Stomach (tissue), 9 donors: ENCODE data around the gene ZMYND8. TPM values are rescaled to one million over a fixed set of nuclear protein-coding genes. Genes with fewer than 3 reads are reported as not detected.

ENCODE experiments used
- DNase-seq, 2 donors: peaks; one replicate each; pipeline versions ENCODE4 v3.0.0 to v3.0.0-alpha.2; 2013 to 2019
- H3K27ac ChIP-seq, 5 donors: fragments of 200-600 bp in 4 of 5; sonication (generic) in 4 of 5; one replicate each; pipeline ENCODE4 v1.5.1; 2013 to 2019; ENCODE audit warnings: mild to moderate bottlenecking in 1 of 5, moderate library complexity in 1 of 5
- H3K27me3 ChIP-seq, 3 donors: fragments of 200-600 bp; sonication (generic); one replicate each; pipeline ENCODE4 v1.5.1; 2017 to 2019; ENCODE audit warnings: mixed run types in 1 of 3
- H3K36me3 ChIP-seq, 4 donors: fragments of 200-600 bp; sonication (generic); 1 replicate in 3 of 4; 2 replicates in 1 of 4; pipeline ENCODE4 v1.5.1; 2016 to 2019
- H3K4me1 ChIP-seq, 4 donors: fragments of 200-600 bp; sonication (generic); one replicate each; pipeline ENCODE4 v1.5.1; 2016 to 2019
- H3K4me3 ChIP-seq, 4 donors: fragments of 200-600 bp; sonication (generic) in 3 of 4; one replicate each; pipeline ENCODE4 v1.5.1; 2016 to 2019; ENCODE audit warnings: mild to moderate bottlenecking in 1 of 4
- H3K9me3 ChIP-seq, 4 donors: fragments of 200-600 bp; sonication (generic); one replicate each; pipeline ENCODE4 v1.5.1; 2016 to 2019
- EP300 ChIP-seq: sonication (generic); formaldehyde crosslinking; IDR thresholded peaks from one replicate; pipeline ENCODE4 v1.6.1; 2017; ENCODE audit warnings: antibody characterized with exemption
- POLR2A ChIP-seq, 4 donors: fragments of 450-650 bp; IDR thresholded peaks; one replicate each; pipeline ENCODE4 v1.6.1; 2016; ENCODE audit warnings: antibody characterized with exemption in 4 of 4, control low read depth in 2 of 4, mild to moderate bottlenecking in 1 of 4, moderate library complexity in 1 of 4
- POLR2AphosphoS5 ChIP-seq, 3 donors: sonication (generic); formaldehyde crosslinking; IDR thresholded peaks; one replicate each; pipeline ENCODE4 v1.6.1; 2016; ENCODE audit warnings: antibody characterized with exemption in 3 of 3
- WGBS, 5 donors: extraction: QIAGEN DNeasy Blood & Tissue Kit in 3 of 5; methylation state at CpG; one replicate each; pipeline versions ENCODE4 v1.1.5 to v1.1.7; 2013 to 2018; 5-methylcytosine and 5-hydroxymethylcytosine counted together
- intact Hi-C: fragments of 100-400 bp; cut with DNase I; formaldehyde crosslinking; loops from one replicate; pipeline ENCODE4 v1.15.1; 2023; ENCODE audit warnings: low total_unique reads
- polyA plus RNA-seq, 3 donors: library from polyadenylated mRNA; stranded (reverse); fragments of 200-250 nt; gene quantifications; one replicate each; pipeline ENCODE4 v1.2.3, GENCODE V29; 2013
- small RNA-seq, 4 donors: library from RNA; depleted of rRNA; stranded (forward); fragments of <200 nt; gene quantifications; one replicate each; pipeline ENCODE3, GENCODE V24; 2016
- total RNA-seq, 5 donors: library from RNA; depleted of rRNA; stranded (reverse); fragments of >200 nt; gene quantifications; one replicate each; pipeline versions ENCODE4 v1.1.0 to v1.2.3, GENCODE V29; 2014 to 2016
- TF ChIP-seq, protein P1 (sequence below), 7 experiments: fragments of 450-650 bp in 4 of 7; fragments of 200-600 bp in 3 of 7; sonication (generic) in 3 of 7; IDR thresholded peaks; one replicate each; pipeline ENCODE4 v1.5.1; 2016 to 2019; ENCODE audit warnings: antibody characterized with exemption in 7 of 7, control low read depth in 2 of 7, mild to moderate bottlenecking in 1 of 7
- donor health status: healthy with polysubstance abuse.
- donor health status: Bipolar disorder and iron deficiency.
- donor health status: healthy.

ZMYND8 gene
- total and polyA plus RNA-seq, 8 donors: 9.2 to 82.6 (median 39.4) TPM

GRCh38 chr20:47160992-47161391 lies 195.5 kb downstream of the ZMYND8 start:
- Histone ChIP-seq H3K36me3 (no peaks in the 10 kb centered on the region), H3K27ac (no peak overlapping the region), H3K9me3 (no peaks in the 10 kb centered on the region), H3K4me3 (no peak overlapping the region), H3K27me3 (no peaks in the 10 kb centered on the region), H3K4me1 (no peaks in the 10 kb centered on the region)
- DNase-seq: no peak
- TF ChIP-seq POLR2A (IDR thresholded peaks at IDR 0.05) (no peak), POLR2AphosphoS5 (IDR thresholded peaks at IDR 0.05) (no peak), EP300 (no peak)
- TF ChIP-seq, protein P1, sequence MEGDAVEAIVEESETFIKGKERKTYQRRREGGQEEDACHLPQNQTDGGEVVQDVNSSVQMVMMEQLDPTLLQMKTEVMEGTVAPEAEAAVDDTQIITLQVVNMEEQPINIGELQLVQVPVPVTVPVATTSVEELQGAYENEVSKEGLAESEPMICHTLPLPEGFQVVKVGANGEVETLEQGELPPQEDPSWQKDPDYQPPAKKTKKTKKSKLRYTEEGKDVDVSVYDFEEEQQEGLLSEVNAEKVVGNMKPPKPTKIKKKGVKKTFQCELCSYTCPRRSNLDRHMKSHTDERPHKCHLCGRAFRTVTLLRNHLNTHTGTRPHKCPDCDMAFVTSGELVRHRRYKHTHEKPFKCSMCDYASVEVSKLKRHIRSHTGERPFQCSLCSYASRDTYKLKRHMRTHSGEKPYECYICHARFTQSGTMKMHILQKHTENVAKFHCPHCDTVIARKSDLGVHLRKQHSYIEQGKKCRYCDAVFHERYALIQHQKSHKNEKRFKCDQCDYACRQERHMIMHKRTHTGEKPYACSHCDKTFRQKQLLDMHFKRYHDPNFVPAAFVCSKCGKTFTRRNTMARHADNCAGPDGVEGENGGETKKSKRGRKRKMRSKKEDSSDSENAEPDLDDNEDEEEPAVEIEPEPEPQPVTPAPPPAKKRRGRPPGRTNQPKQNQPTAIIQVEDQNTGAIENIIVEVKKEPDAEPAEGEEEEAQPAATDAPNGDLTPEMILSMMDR (IDR thresholded peaks at IDR 0.05): no peak
- intact Hi-C loops: no loop called here
- WGBS, 5 donors: 84 to 98% (median 90%) methylated on average over 13 to 14 of the region's 14 CpGs

GRCh38 chr20:47160240-47160639 lies 196.3 kb downstream of the ZMYND8 start:
- WGBS, 5 donors: 86 to 95% (median 91%) methylated on average over 7 of the region's 7 CpGs
- TF ChIP-seq EP300: no peak
- TF ChIP-seq, protein P1 (IDR thresholded peaks at IDR 0.05): no peak
- TF ChIP-seq POLR2AphosphoS5 (IDR thresholded peaks at IDR 0.05): no peak
- no peak for TF ChIP-seq POLR2A (IDR thresholded peaks at IDR 0.05)
- no peak overlapping the region for H3K27ac ChIP-seq
- H3K36me3 ChIP-seq: no peaks in the 10 kb centered on the region
- H3K9me3 ChIP-seq: no peaks in the 10 kb centered on the region
- intact Hi-C loops: no loop called here
- H3K27me3 ChIP-seq: peaks cover 0 to 4% (median 0%) of the 10 kb centered on the region in 3 donors
- no peaks in the 10 kb centered on the region for H3K4me1 ChIP-seq
- H3K4me3 ChIP-seq: no peak overlapping the region
- no peak for DNase-seq

Small RNA genes lying within 50 kb of the gene (small RNA-seq; reads per million reads assigned to genes)
- gene MIR3616: 0 reads per million in 4 donors

Other genes with a start within 250 kb of the ZMYND8 start
- 10 to 100 TPM in 4 of 5 donors, 1 to 10 TPM in 1; 8.7 to 60.8 (median 27.7) TPM for gene NCOA3, start 145.2 kb upstream of the ZMYND8 start, total RNA-seq
- 1 to 10 TPM; 4.1 to 8.2 (median 4.3) TPM for gene NCOA3, start 145.2 kb upstream of the ZMYND8 start, polyA plus RNA-seq